Measurements from ENCODE around the gene RCAN2. TPM values are rescaled to one million over a fixed set of nuclear protein-coding genes. Genes with fewer than 3 reads are reported as not detected.

Gene RCAN2
- total RNA-seq, 5 donors from 2014 or later (not counting 1 experiment from before 2014, with no cell fraction given): 0.15 to 2.5 (median 1.4) TPM

DNA sequence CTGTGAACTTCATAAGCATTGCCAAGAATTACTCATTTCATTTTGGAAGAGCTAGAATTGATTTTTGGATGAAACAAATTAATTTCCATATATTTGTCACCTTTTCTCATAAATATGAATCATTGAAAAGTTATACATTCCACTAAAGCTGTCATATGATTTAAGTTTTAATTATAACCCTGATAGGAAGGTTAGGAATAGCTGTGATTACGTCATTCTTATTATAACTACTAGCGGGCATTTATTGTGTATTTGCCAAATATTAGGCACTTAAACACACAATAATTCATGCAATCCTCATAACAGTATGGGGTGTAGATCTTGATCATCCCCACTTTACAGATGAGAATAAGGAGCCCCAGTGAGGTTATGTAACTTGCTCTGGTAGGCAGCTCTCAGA is 243.1 kb downstream of the RCAN2 start:
- no peak overlapping the region for H3K4me3 Mint-ChIP-seq
- H3K4me1 ChIP-seq (ENCODE audit: control insufficient read depth in 1 of 2, extremely low read depth in 1 of 2, insufficient read depth in 2 of 2, low read length in 2 of 2): no peaks in the 10 kb centered on the region
- H3K27ac ChIP-seq (ENCODE audit: low read length): no peak overlapping the region
- H3K4me1 Mint-ChIP-seq: peaks cover 0 to 5% (median 3%) of the 10 kb centered on the region in 3 donors
- no peak overlapping the region for H3K27ac Mint-ChIP-seq
- H3K27me3 Mint-ChIP-seq: peaks cover 0 to 3% of the 10 kb centered on the region in 2 donors
- no peak overlapping the region for H3K4me3 ChIP-seq (ENCODE audit: control insufficient read depth in 1 of 2, extremely low read depth in 1 of 2, low read length in 1 of 2)
- ChIA-PET CTCF (no interaction called here), POLR2A (no interaction called here)
- no peaks in the 10 kb centered on the region for H3K36me3 Mint-ChIP-seq
- no peaks in the 10 kb centered on the region for H3K9me3 ChIP-seq
- no CpG with 5 or more reads among the region's 2 CpGs for WGBS (ENCODE audit: insufficient coverage)
- no peaks in the 10 kb centered on the region for H3K27me3 ChIP-seq (replicated peaks in 1 of 2; ENCODE audit: control insufficient read depth in 2 of 2, extremely low read depth in 1 of 2, insufficient read depth in 2 of 2, low read length in 1 of 2)
- H3K9me3 Mint-ChIP-seq: no peaks in the 10 kb centered on the region
- H3K36me3 ChIP-seq (ENCODE audit: control insufficient read depth in 2 of 2, extremely low read depth in 1 of 2, insufficient read depth in 1 of 2, low read length in 1 of 2): no peaks in the 10 kb centered on the region
- DNase-seq (no peak), ATAC-seq (replicated peaks in 1 of 4) (no peak)

DNA sequence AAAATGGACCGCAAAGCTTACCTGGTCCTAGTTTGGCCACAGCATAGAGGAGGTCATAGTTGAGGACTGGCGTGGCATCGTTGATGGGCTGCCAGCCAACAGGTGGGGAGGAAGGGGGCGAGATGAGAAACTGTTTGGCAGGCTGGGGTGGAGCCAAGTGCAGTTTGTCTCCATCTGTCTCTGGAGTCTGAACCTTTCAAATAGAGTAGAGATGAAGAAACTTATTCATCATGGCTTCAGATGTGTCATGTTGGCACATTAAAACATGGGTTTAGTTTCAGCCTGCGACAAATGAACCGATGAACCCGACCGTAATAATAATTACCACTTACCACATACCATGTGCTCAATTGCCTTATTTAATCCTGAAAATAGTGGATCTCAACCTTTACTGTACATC is 244.5 kb downstream of the RCAN2 start:
- Histone ChIP-seq H3K4me1 (ENCODE audit: control insufficient read depth in 1 of 2, extremely low read depth in 1 of 2, insufficient read depth in 2 of 2, low read length in 2 of 2) (no peaks in the 10 kb centered on the region), H3K27ac (ENCODE audit: low read length) (no peak overlapping the region), H3K9me3 (no peaks in the 10 kb centered on the region), H3K27me3 (replicated peaks in 1 of 2; ENCODE audit: control insufficient read depth in 2 of 2, extremely low read depth in 1 of 2, insufficient read depth in 2 of 2, low read length in 1 of 2) (no peaks in the 10 kb centered on the region), H3K36me3 (ENCODE audit: control insufficient read depth in 2 of 2, extremely low read depth in 1 of 2, insufficient read depth in 1 of 2, low read length in 1 of 2) (no peaks in the 10 kb centered on the region), H3K4me3 (ENCODE audit: control insufficient read depth in 1 of 2, extremely low read depth in 1 of 2, low read length in 1 of 2) (no peak overlapping the region)
- Mint-ChIP-seq H3K4me3 (no peak overlapping the region), H3K27ac (no peak overlapping the region), H3K36me3 (no peaks in the 10 kb centered on the region), H3K4me1 (peaks cover 0 to 5% (median 3%) of the 10 kb centered on the region in 3 donors), H3K9me3 (no peaks in the 10 kb centered on the region), H3K27me3 (peaks cover 0 to 3% of the 10 kb centered on the region in 2 donors)
- POLR2A ChIA-PET: no interaction called here
- CTCF ChIA-PET: no interaction called here
- no peak for DNase-seq
- ATAC-seq (replicated peaks in 1 of 4): no peak
- 83% methylated on average over 8 of the region's 8 CpGs for WGBS (ENCODE audit: insufficient coverage)

DNA sequence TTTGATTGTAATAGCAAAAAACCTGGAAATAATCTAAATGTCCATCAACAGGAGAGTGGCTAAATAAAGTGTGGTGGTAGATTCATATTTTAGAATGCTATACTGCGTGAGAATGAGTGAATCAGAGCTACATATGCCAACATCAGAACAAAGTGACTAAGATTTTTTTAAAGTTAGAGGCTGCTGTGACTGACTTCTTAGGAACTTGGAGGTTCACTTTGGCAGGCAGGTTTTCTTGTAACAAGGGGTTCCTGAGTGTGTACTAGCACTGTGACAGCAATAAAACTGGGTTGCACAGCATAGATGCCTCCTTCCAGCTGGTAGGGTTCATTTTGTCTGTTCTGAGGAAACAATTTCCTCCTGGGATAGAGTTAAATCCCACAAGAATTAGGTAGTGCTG is 245.2 kb downstream of the RCAN2 start:
- ATAC-seq (replicated peaks in 1 of 4) (no peak), DNase-seq (no peak)
- Mint-ChIP-seq H3K27me3 (peaks cover 0 to 3% of the 10 kb centered on the region in 2 donors), H3K9me3 (no peaks in the 10 kb centered on the region), H3K4me1 (peaks cover 0 to 5% (median 3%) of the 10 kb centered on the region in 3 donors), H3K4me3 (no peak overlapping the region), H3K36me3 (no peaks in the 10 kb centered on the region), H3K27ac (no peak overlapping the region)
- Histone ChIP-seq H3K36me3 (ENCODE audit: control insufficient read depth in 2 of 2, extremely low read depth in 1 of 2, insufficient read depth in 1 of 2, low read length in 1 of 2) (no peaks in the 10 kb centered on the region), H3K27me3 (replicated peaks in 1 of 2; ENCODE audit: control insufficient read depth in 2 of 2, extremely low read depth in 1 of 2, insufficient read depth in 2 of 2, low read length in 1 of 2) (no peaks in the 10 kb centered on the region), H3K4me3 (ENCODE audit: control insufficient read depth in 1 of 2, extremely low read depth in 1 of 2, low read length in 1 of 2) (no peak overlapping the region), H3K27ac (ENCODE audit: low read length) (no peak overlapping the region), H3K9me3 (no peaks in the 10 kb centered on the region), H3K4me1 (ENCODE audit: control insufficient read depth in 1 of 2, extremely low read depth in 1 of 2, insufficient read depth in 2 of 2, low read length in 2 of 2) (no peaks in the 10 kb centered on the region)
- CTCF ChIA-PET: interaction anchor here in 1 of 2 donors (0.6 kb wide), 1 partner anchor 89 kb away, joined by 5 read pairs; no protein-coding TSS in a partner anchor
- WGBS (ENCODE audit: insufficient coverage): no CpG with 5 or more reads among the region's 1 CpG
- POLR2A ChIA-PET: no interaction called here

DNA sequence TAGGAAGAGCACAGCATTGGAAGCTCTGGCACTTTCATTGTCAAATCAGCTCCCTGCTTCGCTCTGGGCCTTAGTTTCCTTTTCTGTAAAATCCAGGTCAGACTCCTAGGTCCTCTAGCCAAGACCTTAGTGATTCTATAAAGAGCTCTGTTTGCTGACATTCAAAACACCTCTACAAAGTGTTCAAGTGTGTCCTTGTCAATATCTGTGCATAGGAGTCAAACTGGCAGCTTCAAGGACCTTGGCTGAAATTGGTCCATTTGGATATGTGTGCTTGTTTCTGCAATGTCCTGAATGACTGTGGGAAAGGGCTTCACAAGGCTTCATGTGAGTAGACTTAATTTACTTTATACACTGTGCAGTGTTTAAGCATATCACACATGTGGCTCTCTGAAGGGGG is 246.6 kb downstream of the RCAN2 start:
- H3K27me3 Mint-ChIP-seq: peaks cover 2 to 6% of the 10 kb centered on the region in 2 donors

DNA sequence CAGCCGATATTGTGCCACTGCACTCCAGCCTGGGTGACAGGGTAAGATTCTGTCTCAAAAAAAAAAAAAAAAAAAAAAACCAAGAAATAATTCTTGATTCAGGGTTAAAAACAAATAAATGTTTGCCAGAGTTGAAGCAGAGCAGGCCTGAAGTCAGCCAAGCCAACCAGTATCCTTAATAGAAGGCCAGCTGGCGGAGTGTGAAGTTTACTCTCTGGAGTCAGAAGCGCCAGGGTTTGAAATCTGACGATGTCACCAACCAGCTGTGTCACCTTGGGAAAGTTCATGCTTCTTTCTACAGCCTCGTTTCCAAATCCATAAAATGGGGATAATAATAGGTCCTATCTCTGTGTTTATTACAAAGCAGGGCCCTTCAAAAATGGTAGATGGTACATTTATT is 247.5 kb downstream of the RCAN2 start:
- H3K36me3 ChIP-seq (ENCODE audit: control insufficient read depth in 2 of 2, extremely low read depth in 1 of 2, insufficient read depth in 1 of 2, low read length in 1 of 2): no peaks in the 10 kb centered on the region
- no peak for ATAC-seq (replicated peaks in 1 of 4)
- ChIA-PET CTCF (no interaction called here), POLR2A (no interaction called here)
- Mint-ChIP-seq H3K27me3 (peaks cover 3 to 11% of the 10 kb centered on the region in 2 donors), H3K36me3 (no peaks in the 10 kb centered on the region), H3K4me1 (peaks cover 0 to 5% (median 3%) of the 10 kb centered on the region in 3 donors), H3K4me3 (no peak overlapping the region), H3K9me3 (no peaks in the 10 kb centered on the region), H3K27ac (no peak overlapping the region)
- DNase-seq: no peak
- H3K27ac ChIP-seq (ENCODE audit: low read length): no peak overlapping the region
- WGBS (ENCODE audit: insufficient coverage): 100% methylated on average over 1 of the region's 5 CpGs
- no peaks in the 10 kb centered on the region for H3K9me3 ChIP-seq
- no peak overlapping the region for H3K4me3 ChIP-seq (ENCODE audit: control insufficient read depth in 1 of 2, extremely low read depth in 1 of 2, low read length in 1 of 2)
- no peaks in the 10 kb centered on the region for H3K4me1 ChIP-seq (ENCODE audit: control insufficient read depth in 1 of 2, extremely low read depth in 1 of 2, insufficient read depth in 2 of 2, low read length in 2 of 2)
- no peaks in the 10 kb centered on the region for H3K27me3 ChIP-seq (replicated peaks in 1 of 2; ENCODE audit: control insufficient read depth in 2 of 2, extremely low read depth in 1 of 2, insufficient read depth in 2 of 2, low read length in 1 of 2)

More for the DNA sequence above, 246.6 kb downstream of the RCAN2 start:
- Mint-ChIP-seq H3K9me3 (no peaks in the 10 kb centered on the region), H3K4me3 (no peak overlapping the region), H3K4me1 (peaks cover 0 to 5% (median 3%) of the 10 kb centered on the region in 3 donors), H3K36me3 (no peaks in the 10 kb centered on the region), H3K27ac (no peak overlapping the region)
- ChIA-PET CTCF (no interaction called here), POLR2A (no interaction called here)
- Histone ChIP-seq H3K4me1 (ENCODE audit: control insufficient read depth in 1 of 2, extremely low read depth in 1 of 2, insufficient read depth in 2 of 2, low read length in 2 of 2) (no peaks in the 10 kb centered on the region), H3K4me3 (ENCODE audit: control insufficient read depth in 1 of 2, extremely low read depth in 1 of 2, low read length in 1 of 2) (no peak overlapping the region), H3K9me3 (no peaks in the 10 kb centered on the region), H3K27me3 (replicated peaks in 1 of 2; ENCODE audit: control insufficient read depth in 2 of 2, extremely low read depth in 1 of 2, insufficient read depth in 2 of 2, low read length in 1 of 2) (no peaks in the 10 kb centered on the region), H3K27ac (ENCODE audit: low read length) (no peak overlapping the region), H3K36me3 (ENCODE audit: control insufficient read depth in 2 of 2, extremely low read depth in 1 of 2, insufficient read depth in 1 of 2, low read length in 1 of 2) (no peaks in the 10 kb centered on the region)
- DNase-seq: no peak
- ATAC-seq (replicated peaks in 1 of 4): no peak
- 67% methylated on average over 1 of the region's 1 CpG for WGBS (ENCODE audit: insufficient coverage)

DNA sequence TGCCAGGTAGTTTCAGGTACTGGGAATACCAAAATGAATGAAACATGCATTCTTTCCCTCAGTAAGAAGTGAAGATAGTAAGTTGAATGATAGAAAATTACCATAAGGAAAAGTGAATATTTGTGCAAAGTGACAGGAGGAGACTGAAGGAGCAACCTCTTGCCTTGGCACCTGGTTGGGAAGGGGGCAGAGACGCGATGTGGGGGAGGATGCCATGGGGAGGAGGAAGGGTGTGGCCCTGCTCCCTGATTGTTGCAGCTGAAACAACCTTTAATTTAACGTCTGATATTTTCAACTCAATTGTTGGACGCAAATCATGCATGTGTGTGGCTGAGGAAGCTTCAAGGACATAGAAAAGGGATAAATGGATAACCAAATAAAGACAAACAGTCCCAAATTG is 248.3 kb downstream of the RCAN2 start:
- H3K9me3 ChIP-seq: no peaks in the 10 kb centered on the region
- no peaks in the 10 kb centered on the region for H3K27me3 ChIP-seq (replicated peaks in 1 of 2; ENCODE audit: control insufficient read depth in 2 of 2, extremely low read depth in 1 of 2, insufficient read depth in 2 of 2, low read length in 1 of 2)
- no peaks in the 10 kb centered on the region for H3K9me3 Mint-ChIP-seq
- ATAC-seq (replicated peaks in 1 of 4) (no peak), DNase-seq (no peak)
- no peak overlapping the region for H3K27ac Mint-ChIP-seq
- H3K27ac ChIP-seq (ENCODE audit: low read length): no peak overlapping the region
- no peaks in the 10 kb centered on the region for H3K4me1 ChIP-seq (ENCODE audit: control insufficient read depth in 1 of 2, extremely low read depth in 1 of 2, insufficient read depth in 2 of 2, low read length in 2 of 2)
- WGBS (ENCODE audit: insufficient coverage): 82% methylated on average over 3 of the region's 4 CpGs
- H3K4me3 ChIP-seq (ENCODE audit: control insufficient read depth in 1 of 2, extremely low read depth in 1 of 2, low read length in 1 of 2): no peak overlapping the region
- ChIA-PET POLR2A (no interaction called here), CTCF (no interaction called here)
- no peaks in the 10 kb centered on the region for H3K36me3 ChIP-seq (ENCODE audit: control insufficient read depth in 2 of 2, extremely low read depth in 1 of 2, insufficient read depth in 1 of 2, low read length in 1 of 2)
- no peaks in the 10 kb centered on the region for H3K36me3 Mint-ChIP-seq
- peaks cover 0 to 5% (median 3%) of the 10 kb centered on the region in 3 donors for H3K4me1 Mint-ChIP-seq
- H3K4me3 Mint-ChIP-seq: no peak overlapping the region
- H3K27me3 Mint-ChIP-seq: peaks cover 3 to 12% of the 10 kb centered on the region in 2 donors

Measured in T-cell (primary cell).